B cell (primary cell): ENCODE measurements around the gene VPS54. TPM values are rescaled to one million over a fixed set of nuclear protein-coding genes. Genes with fewer than 3 reads are reported as not detected.
"Not testable (repeated sequence)": the region's sequence is repeated elsewhere in the genome, so short reads cannot be mapped to it uniquely, and the experiment has no call there.

ENCODE experiments used
- ATAC-seq: fragments of 200-7000 bp; cut with Tn5 transposase; one replicate; pipeline ENCODE4 v1.10.0; 2021; ENCODE audit warnings: low read depth, mild to moderate bottlenecking, moderate number of reproducible peaks, moderate library complexity
- CTCF ChIA-PET: fragments of 350-600 bp; sonication (Branson Sonifier 250); formaldehyde crosslinking; loops from one replicate; lab custom pipeline; 2021; ENCODE audit warnings: antibody characterized with exemption, inconsistent platforms; lab: Charles Lee
- POLR2A ChIA-PET: fragments of 350-600 bp; sonication (Branson Sonifier 250); formaldehyde crosslinking; loops from one replicate; lab custom pipeline; 2021; ENCODE audit warnings: antibody characterized with exemption; lab: Charles Lee
- DNase-seq: peaks from one replicate; pipeline ENCODE4 v3.0.0; 2013
- H2AFZ ChIP-seq: 2 replicates; pipeline ENCODE4 v1.6.1; 2012; ENCODE audit warnings: mild to moderate bottlenecking, low read depth, low read length; ENCODE audit not compliant: insufficient read depth, poor library complexity, severe bottlenecking
- H3K27ac ChIP-seq, 2 donors: 1 replicate in 1 of 2; 2 replicates in 1 of 2; pipeline ENCODE4 v1.5.1; 2012 to 2013; ENCODE audit warnings: low read length in 2 of 2, mild to moderate bottlenecking in 2 of 2, moderate library complexity in 1 of 2
- H3K27me3 ChIP-seq, 4 experiments: fragments of 200-600 bp in 1 of 4; sonication (generic) in 1 of 4; replicated peaks in 1 of 4; 1 replicate in 2 of 4; 2 replicates in 2 of 4; pipeline versions ENCODE4 v1.6.1 to v1.7.0; 2013 to 2016; ENCODE audit warnings: low read length in 3 of 4, mild to moderate bottlenecking in 2 of 4, mixed read lengths in 1 of 4, moderate library complexity in 1 of 4; ENCODE audit not compliant: insufficient read depth in 4 of 4, control insufficient read depth in 3 of 4; ENCODE audit errors: control extremely low read depth in 1 of 4
- H3K36me3 ChIP-seq, 2 experiments: replicated peaks in 1 of 2; 1 replicate in 1 of 2; 2 replicates in 1 of 2; pipeline versions ENCODE4 v1.6.1 to v1.7.1; 2013; ENCODE audit warnings: low read length in 1 of 2; ENCODE audit not compliant: insufficient read depth in 2 of 2, control insufficient read depth in 1 of 2; ENCODE audit errors: control extremely low read depth in 1 of 2, extremely low read depth in 1 of 2
- H3K4me1 ChIP-seq, 2 donors: fragments of 200-600 bp in 1 of 2; sonication (generic) in 1 of 2; 1 replicate in 1 of 2; 2 replicates in 1 of 2; pipeline versions ENCODE4 v1.5.1 to v1.6.1; 2013 to 2017; ENCODE audit warnings: low read length in 2 of 2; ENCODE audit not compliant: control insufficient read depth in 2 of 2, insufficient read depth in 2 of 2
- H3K4me2 ChIP-seq: replicated peaks from 2 replicates; pipeline ENCODE3; 2012; ENCODE audit warnings: mild to moderate bottlenecking, low read depth, low read length; ENCODE audit not compliant: poor library complexity, severe bottlenecking
- H3K4me3 ChIP-seq, 5 experiments: fragments of 200-600 bp in 1 of 5; sonication (generic) in 1 of 5; 1 replicate in 3 of 5; 2 replicates in 2 of 5; pipeline versions ENCODE4 v1.5.1 to v1.7.0; 2011 to 2016; ENCODE audit warnings: low read length in 4 of 5, mild to moderate bottlenecking in 4 of 5, low read depth in 2 of 5, control low read depth in 1 of 5, moderate library complexity in 1 of 5; ENCODE audit not compliant: insufficient read depth in 1 of 5; ENCODE audit errors: control extremely low read depth in 1 of 5, extremely low read depth in 1 of 5
- H3K79me2 ChIP-seq: fragments of 200-600 bp; sonication (generic); one replicate; pipeline ENCODE4 v1.6.0; 2016; ENCODE audit warnings: low read length; ENCODE audit not compliant: control insufficient read depth, insufficient read depth
- H3K9ac ChIP-seq: fragments of 200-600 bp; sonication (generic); 2 replicates; pipeline ENCODE4 v1.6.1; 2017; ENCODE audit warnings: mild to moderate bottlenecking, low read length, moderate library complexity
- H3K9me3 ChIP-seq, 3 donors: one replicate each; pipeline versions ENCODE4 v1.6.1 to v1.7.1; 2013; ENCODE audit warnings: low read length in 2 of 3; ENCODE audit not compliant: control insufficient read depth in 2 of 3, insufficient read depth in 1 of 3; ENCODE audit errors: control extremely low read depth in 1 of 3
- H4K20me1 ChIP-seq: 2 replicates; pipeline ENCODE4 v1.6.0; 2012; ENCODE audit warnings: mild to moderate bottlenecking, low read length; ENCODE audit not compliant: insufficient read depth, control insufficient read depth, poor library complexity, severe bottlenecking
- H3K27ac Mint-ChIP-seq: one replicate; pipeline ENCODE4 v1.8.0; 2021; ENCODE audit warnings: mixed read lengths
- H3K27me3 Mint-ChIP-seq: one replicate; pipeline ENCODE4 v1.8.0; 2021; ENCODE audit warnings: mixed read lengths
- H3K4me1 Mint-ChIP-seq: one replicate; pipeline ENCODE4 v1.8.0; 2021; ENCODE audit warnings: mixed read lengths
- H3K4me3 Mint-ChIP-seq: one replicate; pipeline ENCODE4 v1.8.0; 2021; ENCODE audit warnings: mixed read lengths
- H3K9me3 Mint-ChIP-seq: one replicate; pipeline ENCODE4 v1.8.0; 2022; ENCODE audit warnings: mixed read lengths; ENCODE audit not compliant: insufficient read depth
- EZH2 ChIP-seq: IDR thresholded peaks from 2 replicates; pipeline ENCODE4 v1.6.1; 2012; ENCODE audit warnings: borderline replicate concordance, low read depth, mild to moderate bottlenecking, moderate library complexity, low read length; ENCODE audit not compliant: insufficient read depth, poor library complexity, severe bottlenecking
- WGBS: methylation state at CpG from one replicate; pipeline ENCODE4 v1.1.5; 2013; ENCODE audit warnings: missing lambda C conversion rate; ENCODE audit not compliant: insufficient coverage; 5-methylcytosine and 5-hydroxymethylcytosine counted together
- intact Hi-C: fragments of 100-400 bp; cut with micrococcal nuclease; formaldehyde crosslinking; loops from one replicate; pipeline ENCODE4 v1.10.0; 2022
- polyA plus RNA-seq: library from polyadenylated mRNA; depleted of rRNA; stranded (reverse); fragments of >200 nt; gene quantifications from 2 replicates; pipeline ENCODE4 v1.2.3, GENCODE V29; 2012
- total RNA-seq, 2 donors: library from RNA; stranded (reverse); fragments of 120-200 nt in 1 of 2; gene quantifications; 1 replicate in 1 of 2; 2 replicates in 1 of 2; pipeline versions ENCODE4 v1.2.3 to v1.2.4, GENCODE V29; 2013 to 2022
- TF ChIP-seq, protein P1 (sequence below): fragments of 200-600 bp; IDR thresholded peaks from one replicate; pipeline ENCODE4 v1.8.0; 2022; ENCODE audit warnings: antibody characterized with exemption, mild to moderate bottlenecking

The VPS54 gene
- total and polyA plus RNA-seq, 2 donors (not counting 1 experiment from before 2014, with no cell fraction given) = 6.2 to 13.2 TPM

DNA sequence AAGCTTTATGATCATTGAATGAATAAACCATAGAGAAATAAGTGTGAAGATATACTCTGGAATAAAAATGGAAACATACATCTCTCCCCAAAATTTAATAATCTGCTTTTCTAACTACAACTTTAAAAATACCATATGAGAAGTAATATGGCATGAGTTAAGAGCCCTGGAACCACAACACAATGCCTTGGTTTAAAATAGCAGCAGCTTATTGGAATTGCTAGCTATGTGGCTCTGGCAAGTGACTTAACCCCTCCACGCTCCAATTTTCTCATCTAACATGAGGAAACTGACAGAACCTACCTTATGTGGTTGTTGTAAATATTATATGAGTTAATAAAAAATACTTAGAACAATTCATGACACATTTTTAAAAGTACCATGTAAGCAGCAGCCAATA lies 76.4 kb downstream of the VPS54 start:
- no peak overlapping the region for H3K27ac Mint-ChIP-seq
- Histone ChIP-seq H3K9me3 (peaks cover 0 to 5% (median 0%) of the 10 kb centered on the region in 3 donors), H3K4me2 (no peak overlapping the region), H3K9ac (no peak overlapping the region), H3K4me3 (no peak overlapping the region), H3K79me2 (no peaks in the 10 kb centered on the region), H3K36me3 (peaks cover 4 to 7% of the 10 kb centered on the region in 2 experiments), H3K4me1 (no peaks in the 10 kb centered on the region), H3K27ac (no peak overlapping the region), H2AFZ (no peak overlapping the region), H4K20me1 (no peaks in the 10 kb centered on the region), H3K27me3 (no peaks in the 10 kb centered on the region)
- no peak for TF ChIP-seq EZH2
- TF ChIP-seq, protein P1, sequence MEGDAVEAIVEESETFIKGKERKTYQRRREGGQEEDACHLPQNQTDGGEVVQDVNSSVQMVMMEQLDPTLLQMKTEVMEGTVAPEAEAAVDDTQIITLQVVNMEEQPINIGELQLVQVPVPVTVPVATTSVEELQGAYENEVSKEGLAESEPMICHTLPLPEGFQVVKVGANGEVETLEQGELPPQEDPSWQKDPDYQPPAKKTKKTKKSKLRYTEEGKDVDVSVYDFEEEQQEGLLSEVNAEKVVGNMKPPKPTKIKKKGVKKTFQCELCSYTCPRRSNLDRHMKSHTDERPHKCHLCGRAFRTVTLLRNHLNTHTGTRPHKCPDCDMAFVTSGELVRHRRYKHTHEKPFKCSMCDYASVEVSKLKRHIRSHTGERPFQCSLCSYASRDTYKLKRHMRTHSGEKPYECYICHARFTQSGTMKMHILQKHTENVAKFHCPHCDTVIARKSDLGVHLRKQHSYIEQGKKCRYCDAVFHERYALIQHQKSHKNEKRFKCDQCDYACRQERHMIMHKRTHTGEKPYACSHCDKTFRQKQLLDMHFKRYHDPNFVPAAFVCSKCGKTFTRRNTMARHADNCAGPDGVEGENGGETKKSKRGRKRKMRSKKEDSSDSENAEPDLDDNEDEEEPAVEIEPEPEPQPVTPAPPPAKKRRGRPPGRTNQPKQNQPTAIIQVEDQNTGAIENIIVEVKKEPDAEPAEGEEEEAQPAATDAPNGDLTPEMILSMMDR = no peak
- CTCF ChIA-PET = no interaction called here
- POLR2A ChIA-PET = no interaction called here
- WGBS = no CpG with 5 or more reads among the region's 1 CpG
- no peak overlapping the region for H3K4me3 Mint-ChIP-seq
- no peaks in the 10 kb centered on the region for H3K27me3 Mint-ChIP-seq
- intact Hi-C loops = no loop called here
- DNase-seq (no peak), ATAC-seq (no peak)
- H3K4me1 Mint-ChIP-seq = no peaks in the 10 kb centered on the region
- H3K9me3 Mint-ChIP-seq = peaks cover 7% of the 10 kb centered on the region

DNA sequence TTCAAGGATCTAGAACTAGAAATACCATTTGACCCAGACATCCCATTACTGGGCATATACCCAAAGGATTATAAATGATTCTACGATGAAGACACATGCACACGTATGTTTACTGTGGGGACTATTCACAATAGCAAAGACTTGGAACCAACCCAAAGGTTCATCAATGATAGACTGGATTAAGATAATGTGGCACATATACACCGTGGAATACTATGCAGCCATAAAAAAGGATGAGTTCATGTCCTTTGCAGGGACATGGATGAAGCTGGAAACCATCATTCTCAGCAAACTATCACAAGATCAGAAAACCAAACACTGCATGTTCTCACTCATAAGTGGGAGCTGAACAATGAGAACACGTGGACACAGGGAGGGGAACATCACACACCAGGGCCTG lies 87.1 kb downstream of the VPS54 start:
- H3K4me3 ChIP-seq, DNase-seq, intact Hi-C loops, H4K20me1 ChIP-seq, H3K4me1 Mint-ChIP-seq, H3K9ac ChIP-seq, H3K36me3 ChIP-seq, H3K4me3 Mint-ChIP-seq, POLR2A ChIA-PET, H3K9me3 ChIP-seq, H3K27ac ChIP-seq, H2AFZ ChIP-seq, H3K27me3 ChIP-seq, H3K9me3 Mint-ChIP-seq, ATAC-seq, H3K79me2 ChIP-seq, CTCF ChIA-PET, H3K4me2 ChIP-seq, H3K27ac Mint-ChIP-seq, H3K27me3 Mint-ChIP-seq, H3K4me1 ChIP-seq: not testable (repeated sequence)
- WGBS = 100% methylated on average over 1 of the region's 4 CpGs
